GM21423 (cell line): ENCODE measurements around the gene POLD4.

Experiments used
- ATAC-seq: cut with Tn5 transposase; IDR thresholded peaks from one replicate; pipeline ENCODE4 v1.9.1; 2021; ENCODE audit warnings: mild to moderate bottlenecking, moderate library complexity; ENCODE audit not compliant: unreplicated experiment

The POLD4 gene

GRCh38 chr11:67371911-67372320 lies 18.6 kb upstream of the POLD4 start:
- no peak for ATAC-seq

GRCh38 chr11:67371189-67371910 lies 18.0 kb upstream of the POLD4 start:
- ATAC-seq, result no peak

GRCh38 chr11:67370351-67371076 lies 17.2 kb upstream of the POLD4 start:
- no peak for ATAC-seq

- ATAC-seq, result no peak
Measured at GRCh38 chr11:67369801-67370284, 16.5 kb upstream of the POLD4 start.

- ATAC-seq, result no peak
Measured at GRCh38 chr11:67369275-67369674, 15.9 kb upstream of the POLD4 start.

GRCh38 chr11:67368621-67369020 lies 15.3 kb upstream of the POLD4 start:
- peak; percentile 40 for ATAC-seq

- ATAC-seq, result no peak
Measured at GRCh38 chr11:67367761-67368227, 14.4 kb upstream of the POLD4 start.

- no peak for ATAC-seq
Measured at GRCh38 chr11:67366961-67367760, 13.8 kb upstream of the POLD4 start.

GRCh38 chr11:67366546-67366945 lies 13.2 kb upstream of the POLD4 start:
- ATAC-seq, result no peak

GRCh38 chr11:67365736-67366444 lies 12.5 kb upstream of the POLD4 start:
- ATAC-seq, result no peak

GRCh38 chr11:67364783-67365722 lies 11.7 kb upstream of the POLD4 start:
- ATAC-seq, result no peak

- ATAC-seq, result no peak
Measured at GRCh38 chr11:67364169-67364568, 10.8 kb upstream of the POLD4 start.

- ATAC-seq, result no peak
Measured at GRCh38 chr11:67357831-67358670, 4.7 kb upstream of the POLD4 start.

GRCh38 chr11:67356864-67357561 lies 3.7 kb upstream of the POLD4 start:
- ATAC-seq, result no peak

GRCh38 chr11:67356387-67356863 lies 3.1 kb upstream of the POLD4 start:
- ATAC-seq, result no peak

GRCh38 chr11:67355794-67356386 lies 2.5 kb upstream of the POLD4 start:
- no peak for ATAC-seq

GRCh38 chr11:67355023-67355793 lies 1.9 kb upstream of the POLD4 start:
- ATAC-seq, result no peak
